HAP-1 (cell line): ENCODE results near the gene FADS1.

ENCODE experiments used
- DNase-seq, 2 experiments: peaks; one replicate each; pipeline ENCODE4 v3.0.0-alpha.2; 2016 to 2020; ENCODE audit warnings: low spot score in 2 of 2
- H3K27me3 ChIP-seq: fragments of 250-450 bp; sonication (Bioruptor Pico); 2 replicates; pipeline ENCODE4 v1.5.1; 2020; ENCODE audit warnings: low read depth, mild to moderate bottlenecking, moderate library complexity
- H3K36me3 ChIP-seq: fragments of 250-450 bp; sonication (Bioruptor Pico); replicated peaks from 2 replicates; pipeline ENCODE4 v1.5.1; 2020; ENCODE audit warnings: mild to moderate bottlenecking
- H3K4me1 ChIP-seq: fragments of 250-450 bp; sonication (Bioruptor Pico); 2 replicates; pipeline ENCODE4 v1.5.1; 2020; ENCODE audit warnings: mild to moderate bottlenecking
- H3K4me3 ChIP-seq: fragments of 250-450 bp; sonication (Bioruptor Pico); 2 replicates; pipeline ENCODE4 v1.5.1; 2020; ENCODE audit warnings: mild to moderate bottlenecking, moderate library complexity
- H3K9me3 ChIP-seq: fragments of 250-450 bp; sonication (Bioruptor Pico); 2 replicates; pipeline ENCODE4 v1.5.1; 2020; ENCODE audit warnings: mild to moderate bottlenecking, moderate library complexity
- in situ Hi-C: fragments of 300-500 bp; cut with MboI; formaldehyde crosslinking; loops from 3 replicates; pipeline ENCODE4 v1.14.3; 2020; ENCODE audit warnings: low sequenced_read_pairs, inconsistent platforms, mixed read lengths

The FADS1 gene

GRCh38 chr11:61777234-61778090, 39.3 kb downstream of the FADS1 start:
- in situ Hi-C loops, result no loop called here
- no peaks in the 10 kb centered on the region for H3K36me3 ChIP-seq
- H3K4me3 ChIP-seq, result no peak overlapping the region
- no peaks in the 10 kb centered on the region for H3K4me1 ChIP-seq
- DNase-seq, result no peak
- no peaks in the 10 kb centered on the region for H3K27me3 ChIP-seq
- no peaks in the 10 kb centered on the region for H3K9me3 ChIP-seq

- Histone ChIP-seq H3K4me1 (no peaks in the 10 kb centered on the region), H3K4me3 (no peak overlapping the region), H3K36me3 (no peaks in the 10 kb centered on the region), H3K27me3 (no peaks in the 10 kb centered on the region), H3K9me3 (no peaks in the 10 kb centered on the region)
- in situ Hi-C loops, result no loop called here
- peak; percentile 20 to 82 for DNase-seq
Measured at GRCh38 chr11:61776561-61777075, 40.2 kb downstream of the FADS1 start.

- Histone ChIP-seq H3K4me1 (no peaks in the 10 kb centered on the region), H3K27me3 (no peaks in the 10 kb centered on the region), H3K36me3 (no peaks in the 10 kb centered on the region), H3K4me3 (no peak overlapping the region), H3K9me3 (no peaks in the 10 kb centered on the region)
- in situ Hi-C loops, result no loop called here
- no peak for DNase-seq
Measured at GRCh38 chr11:61775606-61776554, 40.9 kb downstream of the FADS1 start.

GRCh38 chr11:61775106-61775505, 41.7 kb downstream of the FADS1 start:
- Histone ChIP-seq H3K9me3 (no peaks in the 10 kb centered on the region), H3K36me3 (no peaks in the 10 kb centered on the region), H3K27me3 (no peaks in the 10 kb centered on the region), H3K4me3 (no peak overlapping the region), H3K4me1 (no peaks in the 10 kb centered on the region)
- DNase-seq, result no peak
- in situ Hi-C loops, result no loop called here

GRCh38 chr11:61774411-61774810, 42.4 kb downstream of the FADS1 start:
- Histone ChIP-seq H3K4me3 (no peak overlapping the region), H3K36me3 (no peaks in the 10 kb centered on the region), H3K27me3 (no peaks in the 10 kb centered on the region), H3K4me1 (no peaks in the 10 kb centered on the region), H3K9me3 (no peaks in the 10 kb centered on the region)
- DNase-seq, result no peak
- in situ Hi-C loops, result no loop called here

- in situ Hi-C loops, result no loop called here
- no peak for DNase-seq
- H3K4me1 ChIP-seq, result no peaks in the 10 kb centered on the region
- H3K27me3 ChIP-seq, result no peaks in the 10 kb centered on the region
- no peak overlapping the region for H3K4me3 ChIP-seq
- H3K9me3 ChIP-seq, result no peaks in the 10 kb centered on the region
- no peaks in the 10 kb centered on the region for H3K36me3 ChIP-seq
Measured at GRCh38 chr11:61773809-61774208, 43.0 kb downstream of the FADS1 start.

- Histone ChIP-seq H3K36me3 (no peaks in the 10 kb centered on the region), H3K9me3 (no peaks in the 10 kb centered on the region), H3K4me1 (no peaks in the 10 kb centered on the region), H3K4me3 (no peak overlapping the region), H3K27me3 (no peaks in the 10 kb centered on the region)
- in situ Hi-C loops, result no loop called here
- no peak for DNase-seq
Measured at GRCh38 chr11:61773356-61773755, 43.4 kb downstream of the FADS1 start.

GRCh38 chr11:61771985-61772455, 44.8 kb downstream of the FADS1 start:
- Histone ChIP-seq H3K9me3 (no peaks in the 10 kb centered on the region), H3K27me3 (no peaks in the 10 kb centered on the region), H3K36me3 (no peaks in the 10 kb centered on the region), H3K4me3 (no peak overlapping the region), H3K4me1 (no peaks in the 10 kb centered on the region)
- in situ Hi-C loops, result no loop called here
- no peak for DNase-seq

GRCh38 chr11:61771195-61771894, 45.5 kb downstream of the FADS1 start:
- Histone ChIP-seq H3K9me3 (no peaks in the 10 kb centered on the region), H3K4me1 (no peaks in the 10 kb centered on the region), H3K36me3 (no peaks in the 10 kb centered on the region), H3K27me3 (no peaks in the 10 kb centered on the region), H3K4me3 (no peak overlapping the region)
- DNase-seq, result no peak
- in situ Hi-C loops, result no loop called here

- in situ Hi-C loops, result no loop called here
- no peak for DNase-seq
- Histone ChIP-seq H3K36me3 (no peaks in the 10 kb centered on the region), H3K4me3 (no peak overlapping the region), H3K4me1 (no peaks in the 10 kb centered on the region), H3K27me3 (no peaks in the 10 kb centered on the region), H3K9me3 (no peaks in the 10 kb centered on the region)
Measured at GRCh38 chr11:61769946-61770683, 46.7 kb downstream of the FADS1 start.

GRCh38 chr11:61769169-61769920, 47.5 kb downstream of the FADS1 start:
- H3K4me1 ChIP-seq, result no peaks in the 10 kb centered on the region
- H3K36me3 ChIP-seq, result no peaks in the 10 kb centered on the region
- H3K9me3 ChIP-seq, result no peaks in the 10 kb centered on the region
- in situ Hi-C loops, result no loop called here
- H3K4me3 ChIP-seq, result no peak overlapping the region
- no peak for DNase-seq
- H3K27me3 ChIP-seq, result no peaks in the 10 kb centered on the region

- no peaks in the 10 kb centered on the region for H3K9me3 ChIP-seq
- no peaks in the 10 kb centered on the region for H3K36me3 ChIP-seq
- no peak for DNase-seq
- no peak overlapping the region for H3K4me3 ChIP-seq
- H3K4me1 ChIP-seq, result no peaks in the 10 kb centered on the region
- in situ Hi-C loops, result no loop called here
- H3K27me3 ChIP-seq, result no peaks in the 10 kb centered on the region
Measured at GRCh38 chr11:61768376-61769076, 48.3 kb downstream of the FADS1 start.
